HG03280 (cell line): Measurements from ENCODE around the gene LPAR3.

Experiments
- ATAC-seq: cut with Tn5 transposase; IDR thresholded peaks from one replicate; pipeline ENCODE4 v1.9.1; 2021; ENCODE audit warnings: mild to moderate bottlenecking, moderate library complexity; ENCODE audit not compliant: unreplicated experiment

LPAR3 gene

GRCh38 chr1:84780000-84780716, 112.8 kb downstream of the LPAR3 start:
- ATAC-seq, result no peak

GRCh38 chr1:84776639-84777038, 116.4 kb downstream of the LPAR3 start:
- no peak for ATAC-seq

- ATAC-seq, result no peak
Measured at GRCh38 chr1:84775535-84775920, 117.5 kb downstream of the LPAR3 start.

GRCh38 chr1:84774669-84775534, 118.1 kb downstream of the LPAR3 start:
- no peak for ATAC-seq

- ATAC-seq, result no peak
Measured at GRCh38 chr1:84773933-84774497, 119.0 kb downstream of the LPAR3 start.

GRCh38 chr1:84773195-84773594, 119.8 kb downstream of the LPAR3 start:
- ATAC-seq, result no peak

GRCh38 chr1:84772428-84772943, 120.5 kb downstream of the LPAR3 start:
- ATAC-seq, result peak; percentile 77

- no peak for ATAC-seq
Measured at GRCh38 chr1:84771895-84772294, 121.1 kb downstream of the LPAR3 start.

- no peak for ATAC-seq
Measured at GRCh38 chr1:84770481-84770880, 122.5 kb downstream of the LPAR3 start.

- ATAC-seq, result no peak
Measured at GRCh38 chr1:84769636-84770035, 123.4 kb downstream of the LPAR3 start.

- ATAC-seq, result no peak
Measured at GRCh38 chr1:84768634-84769033, 124.4 kb downstream of the LPAR3 start.

GRCh38 chr1:84763912-84764680, 128.9 kb downstream of the LPAR3 start:
- no peak for ATAC-seq

- ATAC-seq, result no peak
Measured at GRCh38 chr1:84762664-84763063, 130.3 kb downstream of the LPAR3 start.
